ENCODE results near the gene F11. TPM values are rescaled to one million over a fixed set of nuclear protein-coding genes. Genes with fewer than 3 reads are reported as not detected.

Gene F11
- total and polyA plus RNA-seq, 2 donors (not counting 3 experiments of a cell fraction or from before 2014, with no cell fraction given), result not detected

DNA sequence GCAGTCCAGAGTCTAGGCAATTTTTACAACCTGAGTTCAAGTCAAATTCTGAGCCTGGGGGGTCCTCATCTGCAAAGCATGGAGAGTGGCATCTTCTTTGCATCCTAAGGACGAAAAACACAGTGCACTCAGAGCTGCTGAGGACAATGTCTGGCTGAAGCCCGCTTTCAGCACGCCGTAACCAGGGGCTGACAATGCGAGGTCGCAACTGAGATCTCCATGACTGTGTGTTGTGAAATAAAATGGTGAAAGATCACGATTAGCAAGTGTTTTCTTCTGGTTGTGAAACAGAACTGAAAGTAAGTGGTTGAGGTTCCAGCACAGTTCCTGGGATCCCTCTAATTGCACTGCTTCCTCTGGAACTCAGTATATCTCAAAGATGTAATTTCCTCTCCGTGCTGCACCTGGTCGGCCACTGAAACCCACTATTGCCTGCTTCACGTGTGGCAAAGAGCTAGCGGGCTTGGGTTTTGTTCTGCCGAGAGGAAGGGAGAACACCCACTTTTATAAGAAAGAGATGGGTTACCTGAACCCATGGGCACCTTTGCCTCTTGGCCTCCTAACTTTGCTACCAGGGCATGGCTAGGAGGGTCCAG, 7.7 kb upstream of the F11 start:
- dilution Hi-C loops (cut with MboI; ENCODE audit: extremely low pct_ligation_motif_present, low sequenced_read_pairs), result no loop called here
- TF ChIP-seq EZH2 (IDR thresholded peaks at IDR 0.05; ENCODE audit: borderline replicate concordance, low read depth, low read length, severe bottlenecking) (no peak), POLR2A (IDR thresholded peaks at IDR 0.05; ENCODE audit: low read depth, low read length) (no peak), MAX (IDR thresholded peaks at IDR 0.05; ENCODE audit: insufficient read depth, insufficient read length) (no peak), POLR2AphosphoS5 (IDR thresholded peaks at IDR 0.05; ENCODE audit: insufficient read depth, low read depth, low read length) (no peak), GATA2 (IDR thresholded peaks at IDR 0.05; ENCODE audit: insufficient read depth, insufficient read length, low read depth, low read length) (no peak), JUN (IDR thresholded peaks at IDR 0.05; ENCODE audit: borderline replicate concordance, insufficient read depth, insufficient read length, low read depth) (no peak), MYC (IDR thresholded peaks at IDR 0.05; ENCODE audit: low read depth, low read length) (no peak), FOS (IDR thresholded peaks at IDR 0.05; ENCODE audit: borderline replicate concordance, insufficient read depth, low read length) (no peak), CTCF (IDR thresholded peaks at IDR 0.05; ENCODE audit: extremely low read depth in 1 of 2, insufficient read depth in 1 of 2, low read depth in 1 of 2, low read length in 2 of 2) (no peak)
- Histone ChIP-seq H3K4me1 (ENCODE audit: control insufficient read depth, extremely low read depth, insufficient read depth, low read length) (no peaks in the 10 kb centered on the region), H3K9me1 (replicated peaks; ENCODE audit: control insufficient read depth, extremely low read depth, insufficient read depth, low read length) (no peaks in the 10 kb centered on the region), H3K4me2 (ENCODE audit: insufficient read depth, low read length) (no peak overlapping the region), H3K4me3 (replicated peaks in 1 of 3; ENCODE audit: insufficient read depth in 1 of 3, low read depth in 1 of 3, low read length in 3 of 3) (no peak overlapping the region), H3K27ac (ENCODE audit: insufficient read depth, low read depth, low read length) (no peak overlapping the region), H3K79me2 (ENCODE audit: control insufficient read depth, insufficient read depth, low read length) (no peaks in the 10 kb centered on the region), H3K9me3 (replicated peaks; ENCODE audit: control insufficient read depth, insufficient read depth, low read length) (no peaks in the 10 kb centered on the region), H3K36me3 (ENCODE audit: control insufficient read depth in 2 of 2, extremely low read depth in 1 of 2, insufficient read depth in 2 of 2, low read length in 2 of 2) (no peaks in the 10 kb centered on the region), H2AFZ (ENCODE audit: low read depth, low read length) (no peak overlapping the region), H4K20me1 (replicated peaks; ENCODE audit: control insufficient read depth, extremely low read depth, insufficient read depth, low read length) (no peaks in the 10 kb centered on the region), H3K27me3 (ENCODE audit: control insufficient read depth in 2 of 2, insufficient read depth in 2 of 2, low read length in 2 of 2) (no peaks in the 10 kb centered on the region), H3K9ac (replicated peaks; ENCODE audit: extremely low read depth, insufficient read depth, low read length) (no peak overlapping the region)
- FAIRE-seq, result no peak
- intact Hi-C loops (cut with micrococcal nuclease), result no loop called here
- no TSS peak for BruUV-seq (replicated peaks)
- ChIA-PET CTCF (no interaction called here), POLR2A (no interaction called here)
- no peak for DNase-seq (ENCODE audit: low read depth, low spot score)
